ENCODE data around the gene FEM1B. TPM values are rescaled to one million over a fixed set of nuclear protein-coding genes. Genes with fewer than 3 reads are reported as not detected.

FEM1B gene
- total RNA-seq, 4 donors from 2014 or later: 25.1 to 64.7 (median 43.0) TPM

- TF ChIP-seq EP300 (IDR thresholded peaks at IDR 0.05; ENCODE audit: low read depth): no peak
- TF ChIP-seq CTCF (IDR thresholded peaks at IDR 0.05): no peak
- no peak for TF ChIP-seq POLR2A (IDR thresholded peaks at IDR 0.05)
- TF ChIP-seq POLR2AphosphoS5 (IDR thresholded peaks at IDR 0.05): no peak
- Histone ChIP-seq H3K27ac (peak overlapping the region; percentile 68 to 73 (median 70)), H3K4me3 (no peak overlapping the region), H3K27me3 (no peaks in the 10 kb centered on the region), H3K4me1 (peaks cover 13 to 45% (median 28%) of the 10 kb centered on the region in 4 donors), H3K9me3 (no peaks in the 10 kb centered on the region), H3K36me3 (no peaks in the 10 kb centered on the region)
- in situ Hi-C loops (cut with MboI; ENCODE audit: low pct_ligation_motif_present in 1 of 4, low pct_unique_long_range_greater_than_20kb in 1 of 4, low sequenced_read_pairs in 3 of 4) (no loop called here), intact Hi-C loops (cut with DNase I; ENCODE audit: low total_unique reads) (no loop called here)
- DNase-seq: no peak
- WGBS, 2 donors (ENCODE audit: low coverage in 1 of 2): 91 to 96% methylated on average over 3 of the region's 3 CpGs
These were observed 20.8 kb downstream of the FEM1B start for GRCh38 chr15:68298336-68298735.

- Histone ChIP-seq H3K27ac (peak overlapping the region; percentile 68 to 73 (median 70)), H3K9me3 (no peaks in the 10 kb centered on the region), H3K27me3 (no peaks in the 10 kb centered on the region), H3K4me3 (peak overlapping the region in 1 of 4 donors; percentile 25), H3K4me1 (peaks cover 13 to 45% (median 28%) of the 10 kb centered on the region in 4 donors), H3K36me3 (no peaks in the 10 kb centered on the region)
- intact Hi-C loops (cut with DNase I; ENCODE audit: low total_unique reads): no loop called here
- TF ChIP-seq POLR2A (IDR thresholded peaks at IDR 0.05): no peak
- no peak for TF ChIP-seq CTCF (IDR thresholded peaks at IDR 0.05)
- peak in 1 of 3 donors; percentile 19 for TF ChIP-seq POLR2AphosphoS5 (IDR thresholded peaks at IDR 0.05)
- in situ Hi-C loops (cut with MboI; ENCODE audit: low pct_ligation_motif_present in 1 of 4, low pct_unique_long_range_greater_than_20kb in 1 of 4, low sequenced_read_pairs in 3 of 4): no loop called here
- WGBS, 2 donors (ENCODE audit: low coverage in 1 of 2): 14 to 30% methylated on average over 2 to 6 of the region's 6 CpGs
- no peak for DNase-seq
These were observed 21.4 kb downstream of the FEM1B start for GRCh38 chr15:68298882-68299381.

- intact Hi-C loops (cut with DNase I; ENCODE audit: low total_unique reads): no loop called here
- peak overlapping the region in 1 of 4 donors; percentile 25 for H3K4me3 ChIP-seq
These were observed 21.9 kb downstream of the FEM1B start for GRCh38 chr15:68299436-68299835.

More at GRCh38 chr15:68299436-68299835, 21.9 kb downstream of the FEM1B start:
- no peaks in the 10 kb centered on the region for H3K9me3 ChIP-seq
- 64% methylated on average over 5 of the region's 5 CpGs for WGBS, 2 donors (ENCODE audit: low coverage in 1 of 2)
- no peak for DNase-seq
- in situ Hi-C loops (cut with MboI; ENCODE audit: low pct_ligation_motif_present in 1 of 4, low pct_unique_long_range_greater_than_20kb in 1 of 4, low sequenced_read_pairs in 3 of 4): no loop called here
- peak overlapping the region; percentile 68 to 73 (median 70) for H3K27ac ChIP-seq
- no peaks in the 10 kb centered on the region for H3K36me3 ChIP-seq
- TF ChIP-seq POLR2A (IDR thresholded peaks at IDR 0.05) (no peak), EP300 (IDR thresholded peaks at IDR 0.05; ENCODE audit: low read depth) (no peak), POLR2AphosphoS5 (IDR thresholded peaks at IDR 0.05) (no peak), CTCF (IDR thresholded peaks at IDR 0.05) (no peak)
- no peaks in the 10 kb centered on the region for H3K27me3 ChIP-seq
- peaks cover 13 to 45% (median 28%) of the 10 kb centered on the region in 4 donors for H3K4me1 ChIP-seq
